ENCODE measurements around the gene BBX. TPM values are rescaled to one million over a fixed set of nuclear protein-coding genes. Genes with fewer than 3 reads are reported as not detected.

The BBX gene
- total RNA-seq, 2 donors from 2014 or later, result 38.4 to 42.1 TPM

DNA sequence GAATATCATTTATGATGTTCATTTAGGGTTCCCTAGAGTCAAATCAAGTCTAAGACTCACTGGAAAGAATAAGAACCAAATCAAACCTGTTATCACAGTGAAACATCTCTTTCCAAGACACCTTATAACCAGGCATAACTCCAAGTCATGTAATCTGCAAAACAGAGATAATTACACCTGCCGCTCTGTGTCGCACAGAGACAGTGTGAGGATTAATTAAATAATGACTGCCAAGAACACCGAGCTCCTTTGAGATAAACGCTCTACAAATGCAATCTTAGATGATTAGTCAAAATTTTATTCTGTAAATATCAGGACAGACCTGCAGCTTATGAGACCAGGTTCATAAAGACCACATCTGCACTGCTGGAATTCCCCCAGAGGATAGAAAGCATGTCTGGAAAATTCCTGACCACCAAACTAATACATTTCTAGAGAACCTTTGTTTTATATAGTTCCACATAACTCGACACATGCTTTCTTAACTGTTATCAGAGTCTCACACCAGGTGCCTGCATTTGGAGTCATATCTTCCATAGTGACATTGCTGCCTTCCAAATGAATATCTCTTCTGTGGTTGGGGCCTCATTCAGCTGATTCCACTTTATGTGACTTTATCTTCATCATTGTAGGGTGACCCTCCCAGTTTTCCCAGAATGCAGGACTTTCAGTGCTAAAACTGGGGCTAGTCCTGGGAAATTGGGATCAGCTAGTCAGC, 315.3 kb downstream of the BBX start:
- no peak for DNase-seq
- ATAC-seq, result no peak
- intact Hi-C loops (cut with DNase I), result no loop called here

DNA sequence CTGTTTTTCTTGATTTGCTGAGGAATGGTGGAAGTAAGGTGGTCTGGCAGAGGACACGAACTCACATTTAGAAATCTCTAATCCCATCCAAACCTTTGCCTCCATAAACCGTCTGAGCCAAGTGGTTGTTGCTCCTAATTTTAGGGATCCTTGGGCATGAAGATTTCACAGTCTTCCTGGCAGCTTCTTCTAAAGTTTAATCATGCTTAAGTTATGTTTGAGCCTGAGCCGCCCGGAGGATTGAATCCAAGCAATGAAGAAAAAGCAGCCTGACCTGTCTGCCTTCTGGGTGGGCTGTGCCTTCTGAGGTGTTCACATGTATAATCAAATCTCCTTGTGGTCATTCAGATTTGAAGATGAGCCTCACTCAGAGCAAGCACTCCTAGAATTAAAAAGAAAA, 319.1 kb downstream of the BBX start:
- intact Hi-C loops (cut with DNase I), result loop anchor here in 1 of 2 donors (10.0 kb wide), 1 partner anchor 87 kb away; no protein-coding TSS in a partner anchor
- peak in 1 of 2 donors; percentile 33 for ATAC-seq

DNA sequence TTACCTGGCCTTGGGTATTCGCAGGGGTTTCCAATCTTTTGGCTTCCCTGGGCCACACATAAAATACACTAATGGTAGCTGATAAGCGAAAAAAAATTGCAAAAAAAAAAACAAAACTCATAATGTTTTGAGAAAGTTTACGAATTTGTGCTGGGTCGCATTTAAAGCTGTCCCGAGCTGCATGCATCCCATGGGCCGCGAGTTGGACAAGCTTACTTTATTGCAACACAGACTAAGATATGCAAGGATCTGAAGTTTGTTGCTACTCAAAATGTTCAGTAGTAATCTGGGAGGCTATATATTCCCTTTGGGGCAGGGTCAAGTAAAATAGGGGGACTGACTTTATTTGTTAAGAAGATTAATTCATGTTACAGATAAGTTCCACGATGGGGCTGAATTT, 320.2 kb downstream of the BBX start:
- no peak for DNase-seq
- intact Hi-C loops (cut with DNase I), result loop anchor here in 1 of 2 donors (10.0 kb wide), 1 partner anchor 88 kb away; no protein-coding TSS in a partner anchor
- no peak for ATAC-seq

More for the DNA sequence above, 319.1 kb downstream of the BBX start:
- no peak for DNase-seq

DNA sequence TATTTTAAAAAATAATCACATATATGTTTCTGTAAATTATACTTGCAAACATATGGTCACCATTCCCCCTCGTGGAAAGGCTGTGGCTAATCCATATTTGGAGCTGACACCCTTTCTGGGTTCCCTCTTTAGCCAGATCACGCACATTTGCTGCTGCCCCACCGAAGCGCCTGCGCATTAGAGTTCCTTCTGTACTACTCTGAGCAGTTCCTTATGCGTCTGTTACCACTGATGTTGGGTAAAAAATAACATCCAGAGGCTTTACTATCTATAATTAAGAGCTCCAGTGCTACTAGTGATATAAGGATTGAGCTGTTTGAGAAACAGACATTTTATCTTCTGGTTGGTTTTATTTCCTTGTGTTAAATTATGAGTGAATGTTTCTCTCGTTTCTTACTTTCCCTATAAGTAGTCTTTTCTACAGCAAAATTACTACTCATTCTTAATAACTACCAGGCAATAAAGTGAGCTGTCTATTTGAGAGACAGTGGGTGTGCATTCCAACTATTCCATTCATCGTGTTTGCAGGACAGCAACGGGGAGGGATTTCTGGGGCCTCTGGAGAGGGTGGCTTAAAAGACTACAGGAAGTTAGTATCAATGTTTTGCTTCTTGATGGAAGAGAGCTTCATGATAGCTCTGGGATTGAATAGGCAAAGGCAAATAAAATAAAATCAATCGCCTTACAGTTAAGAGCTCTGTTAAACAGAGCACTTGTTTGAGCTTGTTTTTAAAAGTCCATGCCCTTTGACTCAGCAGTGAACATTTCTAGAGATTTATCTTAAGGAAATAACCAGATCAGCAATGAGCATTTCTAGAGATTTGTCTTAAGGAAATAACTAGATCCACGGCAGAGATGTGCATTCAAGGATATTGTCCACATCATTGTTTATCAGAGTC, 322.9 kb downstream of the BBX start:
- intact Hi-C loops (cut with DNase I), result loop anchor here in 1 of 2 donors (10.0 kb wide), 1 partner anchor 91 kb away; no protein-coding TSS in a partner anchor
- ATAC-seq, result peak in 1 of 2 donors; percentile 16
- no peak for DNase-seq

DNA sequence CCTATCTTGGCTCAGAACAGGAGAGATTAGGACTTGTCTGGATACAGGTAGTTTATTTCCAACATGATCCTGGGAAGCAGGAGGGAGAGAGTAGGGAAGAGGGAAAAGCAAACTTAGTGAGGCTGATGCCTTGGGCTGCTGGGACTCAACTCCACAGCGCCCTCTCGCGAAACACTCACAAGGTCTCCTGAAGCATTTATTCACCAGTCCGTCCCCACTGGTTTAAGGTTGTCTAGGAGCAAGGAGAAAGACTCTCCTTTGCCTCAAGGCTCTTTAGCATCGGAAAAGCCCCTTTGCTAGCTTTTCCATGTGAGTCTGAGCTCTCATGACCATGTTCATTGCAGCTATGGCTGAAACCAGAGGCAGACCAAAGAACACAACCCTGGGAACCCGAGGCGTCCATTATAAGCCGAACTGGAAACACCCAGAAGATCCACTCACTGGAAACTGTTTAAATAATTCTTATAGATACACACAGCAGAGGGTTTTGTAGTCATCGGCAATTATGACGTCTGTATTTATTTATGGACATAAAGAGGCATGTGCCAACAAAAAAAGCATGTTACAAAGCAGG, 323.6 kb downstream of the BBX start:
- intact Hi-C loops (cut with DNase I), result loop anchor here in 1 of 2 donors (10.0 kb wide), 1 partner anchor 92 kb away; no protein-coding TSS in a partner anchor
- DNase-seq (peak; percentile 65), ATAC-seq (peak; percentile 86 to 92)

DNA sequence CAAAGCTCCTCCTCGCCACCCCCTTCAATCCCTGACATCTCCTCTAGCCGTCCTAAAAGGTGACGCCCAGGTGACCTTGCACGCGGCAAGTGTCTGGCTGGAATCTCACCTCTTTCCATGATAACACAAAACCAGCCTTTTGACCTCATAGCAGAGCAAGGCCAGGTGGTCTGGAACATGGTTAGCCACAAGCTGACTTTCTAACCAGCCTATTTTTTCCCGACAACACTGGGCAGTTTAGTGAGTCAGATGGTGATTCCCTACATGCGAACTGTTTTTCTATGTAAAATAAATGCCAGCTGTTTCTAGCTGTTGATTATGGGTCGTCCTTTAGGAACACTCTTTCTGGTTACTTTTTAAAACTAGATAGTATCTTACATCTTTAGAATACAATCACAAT, 325.0 kb downstream of the BBX start:
- DNase-seq (no peak), ATAC-seq (no peak)
- intact Hi-C loops (cut with DNase I), result loop anchor here in 1 of 2 donors (10.0 kb wide), 1 partner anchor 93 kb away; no protein-coding TSS in a partner anchor

DNA sequence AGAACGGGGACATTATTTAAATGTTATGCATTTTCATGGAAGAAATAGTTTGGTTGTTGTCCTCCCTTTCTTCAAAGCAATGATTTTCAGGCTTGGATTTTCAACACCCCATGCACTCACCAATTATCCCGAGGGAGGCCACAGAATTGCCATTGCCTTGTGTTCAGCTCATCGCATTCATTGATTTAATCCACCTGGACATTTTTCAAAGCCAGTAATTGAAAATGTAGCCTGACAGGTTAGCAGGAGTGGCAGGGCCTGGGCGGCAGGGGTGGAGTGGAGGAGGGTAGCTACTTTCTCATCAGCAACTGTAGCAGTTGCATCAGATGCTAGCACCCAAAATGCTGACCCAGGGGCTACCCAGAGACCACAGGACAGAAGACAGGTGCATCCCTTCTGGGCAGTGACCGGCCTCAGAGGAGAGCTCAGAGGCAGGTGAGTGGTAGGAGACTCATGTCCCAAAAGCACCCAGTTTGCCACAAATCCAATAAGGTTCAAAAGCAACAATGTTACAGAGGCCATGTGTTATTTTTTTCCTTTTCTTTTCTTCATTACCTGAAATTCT, 325.7 kb downstream of the BBX start:
- ATAC-seq, result no peak
- intact Hi-C loops (cut with DNase I), result loop anchor here in 1 of 2 donors (10.0 kb wide), 1 partner anchor 94 kb away; no protein-coding TSS in a partner anchor

DNA sequence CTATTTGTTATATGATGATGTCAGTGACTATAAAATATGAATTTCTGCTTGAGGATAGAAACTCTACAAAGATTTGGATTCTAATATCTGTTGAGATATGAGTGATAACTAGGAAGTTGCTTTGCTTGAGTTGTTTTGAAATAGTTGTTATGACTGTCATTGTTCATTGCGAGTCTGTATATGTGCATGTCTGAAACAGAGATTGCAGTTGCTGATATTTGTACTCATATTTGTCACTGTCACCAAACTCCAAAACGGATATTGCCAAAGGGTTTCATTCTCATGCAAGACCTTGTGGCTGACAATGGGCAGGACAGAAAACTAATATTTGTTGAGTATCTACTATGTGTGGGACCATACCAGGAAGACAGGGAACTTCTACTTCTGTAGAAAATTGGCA, 327.9 kb downstream of the BBX start:
- DNase-seq, result no peak
- no peak for ATAC-seq
- intact Hi-C loops (cut with DNase I), result no loop called here

More for the DNA sequence above, 325.7 kb downstream of the BBX start:
- no peak for DNase-seq

DNA sequence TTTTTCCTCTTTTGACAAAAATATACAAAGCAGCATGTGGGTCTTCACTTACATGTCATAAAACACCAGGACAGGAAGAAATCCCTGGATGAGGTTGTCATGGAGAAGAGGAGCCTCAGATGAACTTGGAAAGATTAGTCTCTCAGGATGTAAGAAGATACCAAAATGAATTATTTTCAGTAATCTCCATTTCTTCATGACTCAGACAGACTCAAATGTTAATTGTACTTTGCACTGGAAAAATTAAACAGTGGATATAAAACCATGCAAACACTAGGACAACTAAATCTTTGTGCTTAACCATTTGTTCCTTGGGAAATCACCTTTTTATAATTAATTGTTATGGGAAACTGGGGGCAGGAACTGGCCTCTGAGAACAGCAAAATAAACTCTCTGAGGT, 331.1 kb downstream of the BBX start:
- intact Hi-C loops (cut with DNase I), result no loop called here
- ATAC-seq (no peak), DNase-seq (no peak)

DNA sequence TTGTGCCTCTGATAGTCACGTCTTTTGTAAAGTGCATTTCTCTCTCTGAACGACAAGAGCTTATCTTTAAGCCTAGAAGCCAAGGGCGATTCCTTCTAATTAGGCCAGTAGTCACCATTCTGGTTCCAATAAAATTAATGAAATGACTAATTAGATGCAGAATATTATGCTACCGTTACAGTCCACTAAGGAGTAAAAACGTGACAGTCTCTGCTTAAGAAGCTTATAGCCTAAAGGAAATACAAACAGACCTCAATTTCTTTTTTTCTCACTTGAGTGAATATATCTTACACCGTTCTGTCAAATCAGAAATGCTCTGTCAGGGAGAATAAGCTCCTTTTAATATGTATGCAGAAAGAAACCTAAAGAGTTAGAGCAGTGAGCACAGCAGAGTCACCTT, 332.0 kb downstream of the BBX start:
- intact Hi-C loops (cut with DNase I), result no loop called here
- no peak for ATAC-seq

DNA sequence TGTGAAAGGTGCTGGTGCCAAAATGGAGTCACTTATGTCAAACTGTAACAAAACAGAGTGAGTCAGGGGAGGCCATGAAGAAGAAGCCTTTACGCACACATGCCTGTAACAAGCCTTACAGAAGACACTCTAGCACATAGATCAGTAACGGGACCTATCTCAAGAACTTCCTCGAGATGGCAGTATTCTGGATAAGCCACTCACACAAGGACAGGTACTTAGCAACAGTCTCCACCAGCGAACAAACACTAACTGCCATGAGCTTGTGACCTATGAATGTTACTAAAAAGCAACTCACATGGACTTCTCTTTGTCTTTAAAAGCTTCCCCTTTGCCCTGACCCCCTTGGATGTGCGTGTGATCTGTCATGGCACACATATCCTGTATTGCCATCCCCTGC, 332.9 kb downstream of the BBX start:
- DNase-seq (no peak), ATAC-seq (no peak)
- intact Hi-C loops (cut with DNase I), result no loop called here

More for the DNA sequence above, 332.0 kb downstream of the BBX start:
- no peak for DNase-seq

DNA sequence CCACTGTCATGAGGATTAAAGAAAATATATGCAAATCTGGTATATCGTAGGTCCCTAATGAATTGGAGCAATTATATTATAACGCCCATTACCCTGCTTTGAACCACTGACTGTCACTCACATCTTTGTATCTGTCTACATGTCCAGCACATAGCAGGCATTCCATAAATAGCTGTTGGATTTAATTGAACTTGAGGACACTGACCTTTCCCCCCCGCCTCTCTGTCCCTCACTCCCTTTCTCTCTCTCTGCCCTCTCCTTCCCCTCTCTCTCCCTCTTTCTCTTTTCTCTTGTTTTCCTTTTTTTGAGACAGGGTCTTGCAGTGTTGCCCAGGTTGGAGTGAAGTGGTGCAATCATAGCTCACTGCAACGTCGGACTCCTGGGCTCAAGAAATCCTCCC, 335.1 kb downstream of the BBX start:
- intact Hi-C loops (cut with DNase I), result no loop called here
- ATAC-seq (no peak), DNase-seq (no peak)

DNA sequence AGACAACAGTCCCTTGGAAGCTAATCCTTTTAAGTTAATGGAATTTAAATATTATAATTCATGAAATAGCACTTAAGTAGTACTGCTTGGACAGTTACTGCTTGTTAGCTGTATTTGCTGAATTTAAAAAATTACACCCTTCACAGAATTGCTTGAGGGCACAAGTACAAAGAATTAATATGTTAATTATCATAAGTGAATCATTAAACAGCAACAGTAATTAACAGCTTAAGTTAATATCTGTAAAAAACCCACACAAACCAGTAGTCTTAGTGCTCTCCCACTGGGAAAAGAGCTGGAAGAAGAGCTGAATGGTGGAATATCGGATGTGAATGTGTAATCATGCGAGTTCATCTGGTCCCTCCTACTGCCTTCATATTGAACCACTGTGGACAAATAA, 336.1 kb downstream of the BBX start:
- intact Hi-C loops (cut with DNase I), result no loop called here
- DNase-seq, result no peak
- ATAC-seq, result no peak

Other genes with a start within 250 kb of the BBX start
- gene CCDC54, start 145.5 kb upstream of the BBX start, total RNA-seq, result not detected